Prostate gland (tissue), 2 donors: ENCODE results near the gene DNAJC1.

ENCODE experiments used
- CTCF ChIP-seq, 4 experiments: fragments of 200-600 bp in 2 of 4; fragments of 450-650 bp in 2 of 4; sonication (generic) in 2 of 4; IDR thresholded peaks; 1 replicate in 3 of 4; 2 replicates in 1 of 4; pipeline ENCODE4 v1.5.1; 2016 to 2019; ENCODE audit warnings: antibody characterized with exemption in 4 of 4, mild to moderate bottlenecking in 2 of 4, moderate library complexity in 2 of 4
- POLR2A ChIP-seq: fragments of 450-650 bp; IDR thresholded peaks from one replicate; pipeline ENCODE4 v1.6.1; 2016; ENCODE audit warnings: antibody characterized with exemption, mild to moderate bottlenecking
- POLR2AphosphoS5 ChIP-seq: sonication (generic); formaldehyde crosslinking; IDR thresholded peaks from one replicate; pipeline ENCODE4 v1.6.1; 2017; ENCODE audit warnings: antibody characterized with exemption

- TF ChIP-seq CTCF (IDR thresholded peaks at IDR 0.05) (no peak), POLR2A (no peak), POLR2AphosphoS5 (no peak)
Observed at GRCh38 chr10:22010539-22010938, 7.0 kb upstream of the DNAJC1 start.
